NAMALWA (cell line): ENCODE data around the gene MMP24.
"Not testable (repeated sequence)": the region's sequence is repeated elsewhere in the genome, so short reads cannot be mapped to it uniquely, and the experiment has no call there.

Experiments used
- DNase-seq: peaks from one replicate; pipeline ENCODE4 v3.0.0-alpha.2; 2015; ENCODE audit warnings: low spot score

Gene MMP24

GRCh38 chr20:35260426-35260825, 33.9 kb downstream of the MMP24 start:
- DNase-seq, result no peak

- DNase-seq, result not testable (repeated sequence)
Observed at GRCh38 chr20:35262321-35262720, 35.8 kb downstream of the MMP24 start.

GRCh38 chr20:35262731-35263531, 36.4 kb downstream of the MMP24 start:
- not testable (repeated sequence) for DNase-seq

GRCh38 chr20:35263532-35264341, 37.2 kb downstream of the MMP24 start:
- DNase-seq, result no peak

- no peak for DNase-seq
Observed at GRCh38 chr20:35264755-35265154, 38.3 kb downstream of the MMP24 start.

GRCh38 chr20:35267092-35267491, 40.6 kb downstream of the MMP24 start:
- no peak for DNase-seq

- DNase-seq, result peak; percentile 68
Observed at GRCh38 chr20:35269055-35269781, 42.7 kb downstream of the MMP24 start.

- no peak for DNase-seq
Observed at GRCh38 chr20:35270021-35270902, 43.8 kb downstream of the MMP24 start.

GRCh38 chr20:35271073-35271882, 44.8 kb downstream of the MMP24 start:
- no peak for DNase-seq

GRCh38 chr20:35271904-35272303, 45.4 kb downstream of the MMP24 start:
- no peak for DNase-seq

- DNase-seq, result no peak
Observed at GRCh38 chr20:35273449-35274171, 47.1 kb downstream of the MMP24 start.

GRCh38 chr20:35274172-35275092, 47.9 kb downstream of the MMP24 start:
- no peak for DNase-seq

GRCh38 chr20:35275741-35276251, 49.3 kb downstream of the MMP24 start:
- no peak for DNase-seq

GRCh38 chr20:35276408-35276807, 49.9 kb downstream of the MMP24 start:
- DNase-seq, result no peak

- no peak for DNase-seq
Observed at GRCh38 chr20:35277127-35277526, 50.6 kb downstream of the MMP24 start.

GRCh38 chr20:35277531-35278395, 51.3 kb downstream of the MMP24 start, which contains the start of gene MMP24OS:
Gene MMP24OS, minus strand, starts transcription at chr20:35278122. Its CDS starts 193 bp downstream, at chr20:35277929.
- peak; percentile 94 for DNase-seq

GRCh38 chr20:35279040-35279439, 52.5 kb downstream of the MMP24 start:
- DNase-seq, result no peak
